A549 (cell line): Measurements from ENCODE around the gene PTPRN2. TPM values are rescaled to one million over a fixed set of nuclear protein-coding genes. Genes with fewer than 3 reads are reported as not detected.

Source experiments
- ATAC-seq, 2 experiments: fragments of 200-7000 bp in 1 of 2; fragments of >200 bp in 1 of 2; cut with Nextera tagmentation in 1 of 2; cut with Tn5 transposase in 1 of 2; 3 replicates each; pipeline versions ENCODE4 v1.8.0 to v1.9.1; 2018 to 2020; ENCODE audit warnings: mild to moderate bottlenecking in 1 of 2, moderate library complexity in 1 of 2
- CTCF ChIA-PET: fragments of 300-600 bp; sonication (Branson Sonifier 250); formaldehyde crosslinking; extraction: SDS; loops from one replicate; lab custom pipeline; 2021; ENCODE audit warnings: antibody characterized with exemption, inconsistent platforms; lab: Yijun Ruan, JAX
- POLR2A ChIA-PET: fragments of 350-600 bp; formaldehyde crosslinking; extraction: SDS; loops from one replicate; lab custom pipeline; 2021; ENCODE audit warnings: antibody characterized with exemption, inconsistent platforms; lab: Yijun Ruan, JAX
- DNase-seq, 2 experiments: peaks; one replicate each; pipeline versions ENCODE4 v3.0.0 to v3.0.0-alpha.2; 2011 to 2016; ENCODE audit warnings: low read depth in 1 of 2, low spot score in 1 of 2
- FAIRE-seq: peaks from 2 replicates; lab custom pipeline; 2011; peaks lifted over from hg19 to GRCh38; lab: Jason Lieb, UNC
- H3K27ac ChIP-seq, 2 experiments: fragments of >200 bp; sonication (Bioruptor Twin); formaldehyde crosslinking; 3 replicates each; pipeline ENCODE4 v1.5.1; 2016 to 2017
- H3K4me1 ChIP-seq: fragments of >200 bp; sonication (Bioruptor Twin); formaldehyde crosslinking; 3 replicates; pipeline ENCODE4 v1.6.1; 2016
- H3K4me2 ChIP-seq: fragments of >200 bp; sonication (Bioruptor Twin); formaldehyde crosslinking; 3 replicates; pipeline ENCODE4 v1.6.1; 2016
- H3K4me3 ChIP-seq: fragments of >200 bp; sonication (Bioruptor Twin); formaldehyde crosslinking; 3 replicates; pipeline ENCODE4 v1.5.1; 2016
- H3K9me3 ChIP-seq: fragments of >200 bp; sonication (Bioruptor Twin); formaldehyde crosslinking; 3 replicates; pipeline ENCODE4 v1.6.1; 2016
- BCL3 ChIP-seq: fragments of >200 bp; sonication (Bioruptor Twin); formaldehyde crosslinking; IDR thresholded peaks from 3 replicates; pipeline ENCODE4 v1.6.1; 2016
- BHLHE40 ChIP-seq: IDR thresholded peaks from 2 replicates; pipeline ENCODE4 v1.6.1; 2012; ENCODE audit warnings: low read depth, low read length, inconsistent platforms
- CBX8 ChIP-seq: fragments of 200-600 bp; sonication (generic); IDR thresholded peaks from 2 replicates; pipeline ENCODE4 v1.6.1; 2016
- CEBPB ChIP-seq, 2 experiments: fragments of >200 bp in 1 of 2; sonication (Bioruptor Twin) in 1 of 2; formaldehyde crosslinking in 1 of 2; IDR thresholded peaks; 2 replicates each; pipeline ENCODE4 v1.6.1; 2012 to 2016
- EHF ChIP-seq: fragments of 250-450 bp; sonication (Bioruptor Pico); IDR thresholded peaks from 2 replicates; pipeline ENCODE4 v1.5.0; 2020; ENCODE audit warnings: mild to moderate bottlenecking
- EHMT2 ChIP-seq: fragments of 200-600 bp; sonication (generic); IDR thresholded peaks from 2 replicates; pipeline ENCODE4 v1.6.1; 2016; ENCODE audit warnings: antibody characterized with exemption, low read depth, mild to moderate bottlenecking, moderate library complexity
- FOSL2 ChIP-seq, 2 experiments: fragments of 450-650 bp in 1 of 2; fragments of >200 bp in 1 of 2; sonication (Bioruptor Twin) in 1 of 2; formaldehyde crosslinking; IDR thresholded peaks; 2 replicates each; pipeline versions ENCODE4 v1.5.0 to v1.6.1; 2016 to 2020; ENCODE audit warnings: mild to moderate bottlenecking in 1 of 2, moderate library complexity in 1 of 2
- GATA3 ChIP-seq: IDR thresholded peaks from 2 replicates; pipeline ENCODE4 v1.6.1; 2012; ENCODE audit warnings: borderline replicate concordance
- HDAC2 ChIP-seq: fragments of 200-600 bp; sonication (generic); IDR thresholded peaks from 2 replicates; pipeline ENCODE4 v1.6.1; 2016
- HES2 ChIP-seq: fragments of >200 bp; sonication (Bioruptor Twin); formaldehyde crosslinking; IDR thresholded peaks from 2 replicates; pipeline ENCODE4 v1.6.1; 2016
- HEYL ChIP-seq: fragments of 250-450 bp; sonication (Bioruptor Pico); IDR thresholded peaks from 2 replicates; pipeline ENCODE4 v1.8.0; 2021; ENCODE audit warnings: mild to moderate bottlenecking, moderate library complexity
- KDM1A ChIP-seq: fragments of 200-600 bp; sonication (generic); IDR thresholded peaks from 2 replicates; pipeline ENCODE4 v1.6.1; 2016; ENCODE audit warnings: low read depth, mild to moderate bottlenecking
- NPAS2 ChIP-seq: fragments of 250-450 bp; sonication (Bioruptor Pico); IDR thresholded peaks from 2 replicates; pipeline ENCODE4 v1.8.0; 2022; ENCODE audit warnings: mild to moderate bottlenecking, moderate library complexity, borderline replicate concordance
- NR3C1 ChIP-seq: fragments of >200 bp; sonication (Bioruptor Twin); formaldehyde crosslinking; IDR thresholded peaks from 3 replicates; pipeline ENCODE4 v1.6.1; 2017
- POLR2A ChIP-seq: IDR thresholded peaks from 2 replicates; pipeline ENCODE4 v1.6.1; 2012; ENCODE audit warnings: mild to moderate bottlenecking, low read length
- RARB ChIP-seq: fragments of 250-450 bp; sonication (Bioruptor Pico); IDR thresholded peaks from 2 replicates; pipeline ENCODE4 v1.8.0; 2021; ENCODE audit warnings: mild to moderate bottlenecking, moderate library complexity
- RFX5 ChIP-seq: fragments of 450-650 bp; IDR thresholded peaks from 2 replicates; pipeline ENCODE4 v1.7.1; 2014; ENCODE audit warnings: antibody characterized with exemption, mild to moderate bottlenecking, moderate library complexity
- TP53 ChIP-seq: fragments of 250-450 bp; sonication (Bioruptor Pico); IDR thresholded peaks from 2 replicates; pipeline ENCODE4 v1.5.0; 2021; ENCODE audit warnings: mild to moderate bottlenecking, moderate library complexity
- ZC3H11A ChIP-seq: fragments of 450-650 bp; IDR thresholded peaks from 2 replicates; pipeline ENCODE4 v1.6.1; 2014; ENCODE audit warnings: antibody characterized with exemption, mild to moderate bottlenecking
- ZFP36 ChIP-seq: fragments of 450-650 bp; IDR thresholded peaks from 2 replicates; pipeline ENCODE4 v1.6.1; 2014; ENCODE audit warnings: borderline replicate concordance; ENCODE audit not compliant: partially characterized antibody
- WGBS: methylation state at CpG from one replicate; pipeline ENCODE4 v1.1.6; 2017; ENCODE audit errors: missing lambda C conversion rate; 5-methylcytosine and 5-hydroxymethylcytosine counted together
- polyA plus RNA-seq, 4 experiments: library from polyadenylated mRNA; depleted of rRNA in 3 of 4; stranded (reverse); fragments of >200 nt; fragmentation: RNase III in 1 of 4; extraction: RNeasy Plus Mini Kit Qiagen cat#74134 plus additional on column Dnase treatment in 1 of 4; gene quantifications; 2 replicates in 3 of 4; 3 replicates in 1 of 4; pipeline ENCODE4 v1.2.3, GENCODE V29; 2011 to 2017
- TF ChIP-seq, protein P1 (sequence below): fragments of 450-650 bp; IDR thresholded peaks from 2 replicates; pipeline ENCODE4 v1.6.1; 2014; ENCODE audit warnings: antibody characterized with exemption
- TF ChIP-seq, protein P2 (sequence below): fragments of 250-450 bp; sonication (Bioruptor Pico); IDR thresholded peaks from 2 replicates; pipeline ENCODE4 v1.5.0; 2021; ENCODE audit warnings: mild to moderate bottlenecking, moderate library complexity, borderline replicate concordance

The PTPRN2 gene
- polyA plus RNA-seq, 2 of the 4 experiments (the other 2 are of a cell fraction): 0.41 to 1.2 TPM

GRCh38 chr7:158316466-158317031, 271.1 kb downstream of the PTPRN2 start:
- Histone ChIP-seq H3K4me2 (no peak overlapping the region), H3K4me1 (no peaks in the 10 kb centered on the region), H3K4me3 (no peak overlapping the region), H3K9me3 (no peaks in the 10 kb centered on the region; the same call in 2 of the 3 replicates), H3K27ac (no peak overlapping the region)
- CTCF ChIA-PET: no interaction called here
- ATAC-seq: no peak
- WGBS: 64% methylated on average over 22 of the region's 35 CpGs
- POLR2A ChIA-PET: no interaction called here
- DNase-seq: no peak
- no peak for TF ChIP-seq ZC3H11A
- FAIRE-seq: no peak

DNA sequence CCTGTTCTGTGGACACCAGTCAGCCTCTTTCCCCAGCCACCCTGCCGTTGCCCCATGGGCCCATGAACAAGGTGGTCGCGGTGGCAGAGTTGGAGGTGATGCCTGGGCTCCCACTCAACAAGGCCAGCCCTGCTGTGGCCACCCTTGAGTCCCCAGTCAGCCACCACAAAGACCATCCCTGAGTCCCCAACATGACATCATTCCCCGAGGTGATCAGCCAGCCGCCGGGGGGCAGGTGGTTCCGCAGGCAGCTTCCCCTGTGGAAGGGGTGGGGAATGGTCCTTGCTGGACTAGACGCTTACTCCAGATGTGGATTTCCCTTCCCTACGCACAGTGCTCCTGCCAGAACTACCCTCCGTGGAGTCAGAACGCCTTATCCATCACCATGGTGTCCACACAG, 271.7 kb downstream of the PTPRN2 start:
- Histone ChIP-seq H3K4me2 (no peak overlapping the region), H3K4me3 (no peak overlapping the region), H3K4me1 (no peaks in the 10 kb centered on the region), H3K9me3 (peaks cover 2% of the 10 kb centered on the region; the same call in 1 of the 3 replicates), H3K27ac (no peak overlapping the region)
- FAIRE-seq (no peak), DNase-seq (no peak), ATAC-seq (no peak)
- POLR2A ChIA-PET: no interaction called here
- WGBS: 47% methylated on average over 9 of the region's 11 CpGs
- TF ChIP-seq ZFP36: no peak
- TF ChIP-seq, protein P1, sequence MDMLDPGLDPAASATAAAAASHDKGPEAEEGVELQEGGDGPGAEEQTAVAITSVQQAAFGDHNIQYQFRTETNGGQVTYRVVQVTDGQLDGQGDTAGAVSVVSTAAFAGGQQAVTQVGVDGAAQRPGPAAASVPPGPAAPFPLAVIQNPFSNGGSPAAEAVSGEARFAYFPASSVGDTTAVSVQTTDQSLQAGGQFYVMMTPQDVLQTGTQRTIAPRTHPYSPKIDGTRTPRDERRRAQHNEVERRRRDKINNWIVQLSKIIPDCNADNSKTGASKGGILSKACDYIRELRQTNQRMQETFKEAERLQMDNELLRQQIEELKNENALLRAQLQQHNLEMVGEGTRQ: no peak
- no peak for TF ChIP-seq KDM1A
- TF ChIP-seq CEBPB (IDR thresholded peaks at IDR 0.05): no peak
- no peak for TF ChIP-seq CBX8
- no peak for TF ChIP-seq NPAS2 (CRISPR knock-in tag)
- CTCF ChIA-PET: no interaction called here

GRCh38 chr7:158315326-158315725, 272.3 kb downstream of the PTPRN2 start:
- ATAC-seq: no peak
- no peak overlapping the region for H3K27ac ChIP-seq
- WGBS: 15% methylated on average over 11 of the region's 11 CpGs
- CTCF ChIA-PET: no interaction called here
- FAIRE-seq: no peak
- TF ChIP-seq EHF (CRISPR knock-in tag) (no peak), POLR2A (no peak), HES2 (no peak), BHLHE40 (no peak), RFX5 (no peak), NR3C1 (no peak), RARB (CRISPR knock-in tag) (no peak), FOSL2 (IDR thresholded peaks at IDR 0.05) (no peak), FOSL2 (CRISPR knock-in tag; IDR thresholded peaks at IDR 0.05) (no peak), GATA3 (no peak), HEYL (no peak), EHMT2 (no peak), TP53 (CRISPR knock-in tag) (no peak), ZC3H11A (no peak), HDAC2 (no peak), BCL3 (no peak)
- TF ChIP-seq, protein P1: no peak
- TF ChIP-seq, protein P2, sequence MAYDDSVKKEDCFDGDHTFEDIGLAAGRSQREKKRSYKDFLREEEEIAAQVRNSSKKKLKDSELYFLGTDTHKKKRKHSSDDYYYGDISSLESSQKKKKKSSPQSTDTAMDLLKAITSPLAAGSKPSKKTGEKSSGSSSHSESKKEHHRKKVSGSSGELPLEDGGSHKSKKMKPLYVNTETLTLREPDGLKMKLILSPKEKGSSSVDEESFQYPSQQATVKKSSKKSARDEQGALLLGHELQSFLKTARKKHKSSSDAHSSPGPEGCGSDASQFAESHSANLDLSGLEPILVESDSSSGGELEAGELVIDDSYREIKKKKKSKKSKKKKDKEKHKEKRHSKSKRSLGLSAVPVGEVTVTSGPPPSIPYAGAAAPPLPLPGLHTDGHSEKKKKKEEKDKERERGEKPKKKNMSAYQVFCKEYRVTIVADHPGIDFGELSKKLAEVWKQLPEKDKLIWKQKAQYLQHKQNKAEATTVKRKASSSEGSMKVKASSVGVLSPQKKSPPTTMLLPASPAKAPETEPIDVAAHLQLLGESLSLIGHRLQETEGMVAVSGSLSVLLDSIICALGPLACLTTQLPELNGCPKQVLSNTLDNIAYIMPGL: no peak
- TF ChIP-seq, all 56 proteins: peak for 0
- Histone ChIP-seq H3K4me2 (no peak overlapping the region), H3K9me3 (peaks cover 2% of the 10 kb centered on the region; the same call in 1 of the 3 replicates), H3K4me3 (no peak overlapping the region), H3K4me1 (no peaks in the 10 kb centered on the region)
- no peak for DNase-seq
- POLR2A ChIA-PET: no interaction called here
